Panc1 (cell line): ENCODE results near the gene MBD4. TPM values are rescaled to one million over a fixed set of nuclear protein-coding genes. Genes with fewer than 3 reads are reported as not detected.

Source experiments
- ATAC-seq: fragments of 200-7000 bp; cut with Tn5 transposase; 2 replicates; pipeline ENCODE4 v1.9.1; 2020; ENCODE audit warnings: mild to moderate bottlenecking, moderate library complexity
- BruUV-seq: library from RNA; stranded (reverse); fragments of 400-500 nt; replicated peaks from 2 replicates; lab custom pipeline; 2021; lab: Mats Ljungman, UMichigan
- CTCF ChIA-PET: fragments of 300-600 bp; sonication (Branson Sonifier 250); formaldehyde crosslinking; loops from one replicate; lab custom pipeline; 2022; ENCODE audit warnings: antibody characterized with exemption; lab: Charles Lee
- POLR2A ChIA-PET: fragments of 300-600 bp; sonication (Branson Sonifier 250); formaldehyde crosslinking; loops from one replicate; lab custom pipeline; 2022; ENCODE audit warnings: antibody characterized with exemption; lab: Charles Lee
- DNase-seq: peaks from one replicate; pipeline ENCODE4 v3.0.0-alpha.2; 2010; ENCODE audit warnings: low read depth, low spot score
- H3K27ac ChIP-seq: 2 replicates; pipeline ENCODE4 v1.5.1; 2011; ENCODE audit warnings: mild to moderate bottlenecking, low read length, inconsistent platforms
- H3K27me3 ChIP-seq: fragments of 200-500 bp; sonication (Bioruptor generic); 2 replicates; pipeline ENCODE4 v1.6.0; 2014; ENCODE audit warnings: low read length, inconsistent platforms; ENCODE audit not compliant: control insufficient read depth, insufficient read depth
- H3K36me3 ChIP-seq: fragments of 200-500 bp; sonication (Bioruptor generic); 2 replicates; pipeline ENCODE4 v1.5.1; 2014; ENCODE audit warnings: inconsistent platforms, mild to moderate bottlenecking, low read length, moderate library complexity; ENCODE audit not compliant: control insufficient read depth, insufficient read depth
- H3K4me1 ChIP-seq: 2 replicates; pipeline ENCODE4 v1.5.1; 2011; ENCODE audit warnings: inconsistent platforms, mild to moderate bottlenecking, low read length, moderate library complexity; ENCODE audit not compliant: control insufficient read depth, insufficient read depth
- H3K4me3 ChIP-seq, 2 experiments: 2 replicates each; pipeline ENCODE4 v1.5.1; 2011 to 2012; ENCODE audit warnings: low read depth in 2 of 2, low read length in 2 of 2, mild to moderate bottlenecking in 2 of 2, inconsistent platforms in 1 of 2, moderate library complexity in 1 of 2
- H3K9me3 ChIP-seq: fragments of 200-500 bp; sonication (Bioruptor generic); 2 replicates; pipeline ENCODE4 v1.5.1; 2014; ENCODE audit warnings: low read depth, mild to moderate bottlenecking, inconsistent platforms, low read length, moderate library complexity; ENCODE audit not compliant: control insufficient read depth, insufficient read depth
- POLR2AphosphoS5 ChIP-seq: IDR thresholded peaks from 2 replicates; pipeline ENCODE4 v1.6.1; 2012; ENCODE audit warnings: mild to moderate bottlenecking, low read depth, low read length, moderate library complexity
- SIN3A ChIP-seq: IDR thresholded peaks from 2 replicates; pipeline ENCODE4 v1.6.1; 2012; ENCODE audit warnings: low read depth, mild to moderate bottlenecking, low read length, moderate library complexity, borderline replicate concordance; ENCODE audit not compliant: insufficient read depth
- TCF7L2 ChIP-seq: IDR thresholded peaks from 2 replicates; pipeline ENCODE4 v1.6.1; 2011; ENCODE audit warnings: mild to moderate bottlenecking, low read depth, low read length, inconsistent platforms
- in situ Hi-C: cut with HindIII; loops from 2 replicates; pipeline ENCODE4 v1.10.0; 2016; ENCODE audit warnings: low sequenced_read_pairs, low pct_unique_long_range_greater_than_20kb
- intact Hi-C: fragments of 100-400 bp; cut with micrococcal nuclease; formaldehyde crosslinking; loops from one replicate; pipeline ENCODE4 v1.10.0; 2022; ENCODE audit not compliant: unreplicated experiment
- total RNA-seq: library from RNA; stranded (reverse); gene quantifications from one replicate; pipeline ENCODE4 v1.2.1, GENCODE V29; 2021; ENCODE audit not compliant: unreplicated experiment
- TF ChIP-seq, protein P1 (sequence below), 2 experiments: IDR thresholded peaks; 2 replicates each; pipeline ENCODE4 v1.6.1; 2011 to 2012; ENCODE audit warnings: low read depth in 2 of 2, control low read depth in 1 of 2, low read length in 1 of 2, mild to moderate bottlenecking in 1 of 2, moderate library complexity in 1 of 2; ENCODE audit not compliant: insufficient read depth in 1 of 2
- TF ChIP-seq, protein P2 (sequence below): fragments of 450-650 bp; IDR thresholded peaks from 2 replicates; pipeline ENCODE4 v1.5.1; 2017; ENCODE audit warnings: mild to moderate bottlenecking

The MBD4 gene
- total RNA-seq, 1 experiment from 2014 or later, result 44.7 TPM

DNA sequence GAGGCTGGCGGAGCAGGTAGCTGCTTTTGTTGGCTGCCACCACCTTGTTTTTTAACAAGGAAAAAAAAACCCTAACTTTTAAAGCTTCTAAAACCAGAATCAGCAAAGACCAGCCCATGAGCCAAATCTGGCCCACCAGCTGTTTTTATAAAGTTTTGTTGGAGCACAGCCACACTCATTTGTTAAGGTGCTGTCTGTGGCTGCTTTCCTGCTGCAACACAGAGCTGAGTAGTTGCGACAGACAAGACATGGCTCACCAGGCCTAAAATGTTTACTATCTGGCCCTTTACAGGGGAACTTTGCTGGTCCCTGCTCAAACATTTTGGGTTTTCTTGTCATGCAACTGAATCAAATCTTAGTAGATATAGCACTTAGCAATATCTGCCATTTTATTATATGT lies 30.2 kb downstream of the MBD4 start:
- no TSS peak for BruUV-seq

GRCh38 chr3:129404610-129405009 lies 35.1 kb downstream of the MBD4 start:
- ATAC-seq, result no peak
- H3K27me3 ChIP-seq, result no peaks in the 10 kb centered on the region
- CTCF ChIA-PET, result no interaction called here

More for the DNA sequence above, 30.2 kb downstream of the MBD4 start:
- DNase-seq (no peak), ATAC-seq (no peak)
- no peaks in the 10 kb centered on the region for H3K4me1 ChIP-seq
- ChIA-PET POLR2A (no interaction called here), CTCF (no interaction called here)
- intact Hi-C loops (no loop called here), in situ Hi-C loops (no loop called here)
- no peak overlapping the region for H3K4me3 ChIP-seq
- H3K27me3 ChIP-seq, result no peaks in the 10 kb centered on the region
- H3K9me3 ChIP-seq, result no peaks in the 10 kb centered on the region
- H3K27ac ChIP-seq, result no peak overlapping the region
- H3K36me3 ChIP-seq, result no peaks in the 10 kb centered on the region
- TF ChIP-seq SIN3A (no peak), TCF7L2 (no peak), POLR2AphosphoS5 (no peak)
- TF ChIP-seq, protein P1, sequence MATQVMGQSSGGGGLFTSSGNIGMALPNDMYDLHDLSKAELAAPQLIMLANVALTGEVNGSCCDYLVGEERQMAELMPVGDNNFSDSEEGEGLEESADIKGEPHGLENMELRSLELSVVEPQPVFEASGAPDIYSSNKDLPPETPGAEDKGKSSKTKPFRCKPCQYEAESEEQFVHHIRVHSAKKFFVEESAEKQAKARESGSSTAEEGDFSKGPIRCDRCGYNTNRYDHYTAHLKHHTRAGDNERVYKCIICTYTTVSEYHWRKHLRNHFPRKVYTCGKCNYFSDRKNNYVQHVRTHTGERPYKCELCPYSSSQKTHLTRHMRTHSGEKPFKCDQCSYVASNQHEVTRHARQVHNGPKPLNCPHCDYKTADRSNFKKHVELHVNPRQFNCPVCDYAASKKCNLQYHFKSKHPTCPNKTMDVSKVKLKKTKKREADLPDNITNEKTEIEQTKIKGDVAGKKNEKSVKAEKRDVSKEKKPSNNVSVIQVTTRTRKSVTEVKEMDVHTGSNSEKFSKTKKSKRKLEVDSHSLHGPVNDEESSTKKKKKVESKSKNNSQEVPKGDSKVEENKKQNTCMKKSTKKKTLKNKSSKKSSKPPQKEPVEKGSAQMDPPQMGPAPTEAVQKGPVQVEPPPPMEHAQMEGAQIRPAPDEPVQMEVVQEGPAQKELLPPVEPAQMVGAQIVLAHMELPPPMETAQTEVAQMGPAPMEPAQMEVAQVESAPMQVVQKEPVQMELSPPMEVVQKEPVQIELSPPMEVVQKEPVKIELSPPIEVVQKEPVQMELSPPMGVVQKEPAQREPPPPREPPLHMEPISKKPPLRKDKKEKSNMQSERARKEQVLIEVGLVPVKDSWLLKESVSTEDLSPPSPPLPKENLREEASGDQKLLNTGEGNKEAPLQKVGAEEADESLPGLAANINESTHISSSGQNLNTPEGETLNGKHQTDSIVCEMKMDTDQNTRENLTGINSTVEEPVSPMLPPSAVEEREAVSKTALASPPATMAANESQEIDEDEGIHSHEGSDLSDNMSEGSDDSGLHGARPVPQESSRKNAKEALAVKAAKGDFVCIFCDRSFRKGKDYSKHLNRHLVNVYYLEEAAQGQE (IDR thresholded peaks at IDR 0.05; ENCODE audit: insufficient read depth in 1 of 2, low read depth in 2 of 2, low read length in 1 of 2), result no peak
- TF ChIP-seq, protein P2, sequence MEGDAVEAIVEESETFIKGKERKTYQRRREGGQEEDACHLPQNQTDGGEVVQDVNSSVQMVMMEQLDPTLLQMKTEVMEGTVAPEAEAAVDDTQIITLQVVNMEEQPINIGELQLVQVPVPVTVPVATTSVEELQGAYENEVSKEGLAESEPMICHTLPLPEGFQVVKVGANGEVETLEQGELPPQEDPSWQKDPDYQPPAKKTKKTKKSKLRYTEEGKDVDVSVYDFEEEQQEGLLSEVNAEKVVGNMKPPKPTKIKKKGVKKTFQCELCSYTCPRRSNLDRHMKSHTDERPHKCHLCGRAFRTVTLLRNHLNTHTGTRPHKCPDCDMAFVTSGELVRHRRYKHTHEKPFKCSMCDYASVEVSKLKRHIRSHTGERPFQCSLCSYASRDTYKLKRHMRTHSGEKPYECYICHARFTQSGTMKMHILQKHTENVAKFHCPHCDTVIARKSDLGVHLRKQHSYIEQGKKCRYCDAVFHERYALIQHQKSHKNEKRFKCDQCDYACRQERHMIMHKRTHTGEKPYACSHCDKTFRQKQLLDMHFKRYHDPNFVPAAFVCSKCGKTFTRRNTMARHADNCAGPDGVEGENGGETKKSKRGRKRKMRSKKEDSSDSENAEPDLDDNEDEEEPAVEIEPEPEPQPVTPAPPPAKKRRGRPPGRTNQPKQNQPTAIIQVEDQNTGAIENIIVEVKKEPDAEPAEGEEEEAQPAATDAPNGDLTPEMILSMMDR, result no peak

More at GRCh38 chr3:129404610-129405009, 35.1 kb downstream of the MBD4 start:
- no peak for TF ChIP-seq POLR2AphosphoS5
- TF ChIP-seq, protein P2, result no peak
- TF ChIP-seq, protein P1 (IDR thresholded peaks at IDR 0.05; ENCODE audit: insufficient read depth in 1 of 2, low read depth in 2 of 2, low read length in 1 of 2), result no peak
- no peak for TF ChIP-seq SIN3A
- TF ChIP-seq TCF7L2, result no peak
- BruUV-seq, result no TSS peak
- intact Hi-C loops, result no loop called here
- in situ Hi-C loops, result no loop called here
- POLR2A ChIA-PET, result no interaction called here
- DNase-seq, result no peak
- Histone ChIP-seq H3K9me3 (no peaks in the 10 kb centered on the region), H3K4me1 (no peaks in the 10 kb centered on the region), H3K36me3 (no peaks in the 10 kb centered on the region), H3K27ac (no peak overlapping the region), H3K4me3 (no peak overlapping the region)
